K562 (cell line): ENCODE data around the gene DEGS2. TPM values are rescaled to one million over a fixed set of nuclear protein-coding genes. Genes with fewer than 3 reads are reported as not detected.

Source experiments
- CEBPG ChIP-seq, 3 experiments: fragments of 200-800 bp in 1 of 3; sonication (Bioruptor generic) in 1 of 3; sonication (generic) in 1 of 3; formaldehyde crosslinking in 1 of 3; IDR thresholded peaks in 2 of 3; conservative IDR thresholded peaks in 1 of 3; 2 replicates each; pipeline versions ENCODE4 v1.6.1 to v1.8.0; 2016 to 2022; ENCODE audit warnings: missing compliant biosample characterization in 2 of 3, missing genetic modification characterization in 2 of 3, mild to moderate bottlenecking in 1 of 3, missing genetic modification reagents in 1 of 3
- COPS2 ChIP-seq: fragments of 450-650 bp; conservative IDR thresholded peaks from 2 replicates; pipeline ENCODE4 v1.6.1; 2016; ENCODE audit warnings: mild to moderate bottlenecking, moderate library complexity
- CREB3L1 ChIP-seq: fragments of 450-650 bp; IDR thresholded peaks from 2 replicates; pipeline ENCODE4 v1.6.1; 2014; ENCODE audit warnings: low read depth, mild to moderate bottlenecking, moderate library complexity, borderline replicate concordance
- FOS ChIP-seq: IDR thresholded peaks from 3 replicates; pipeline ENCODE4 v1.6.1; 2011; ENCODE audit not compliant: insufficient read length; ENCODE audit errors: extremely low read depth
- GATAD2A ChIP-seq: fragments of 450-650 bp; IDR thresholded peaks from 2 replicates; pipeline ENCODE4 v1.6.1; 2017
- KAT8 ChIP-seq: fragments of 450-650 bp; IDR thresholded peaks from 2 replicates; pipeline ENCODE4 v1.6.1; 2016; ENCODE audit warnings: low read depth, mild to moderate bottlenecking
- LARP7 ChIP-seq: fragments of 450-650 bp; IDR thresholded peaks from 2 replicates; pipeline ENCODE4 v1.6.1; 2016
- NFE2 ChIP-seq: IDR thresholded peaks from 2 replicates; pipeline ENCODE4 v1.6.1; 2014; ENCODE audit warnings: antibody characterized with exemption, low read depth
- NFYB ChIP-seq: IDR thresholded peaks from 2 replicates; pipeline ENCODE4 v1.6.1; 2011; ENCODE audit warnings: mild to moderate bottlenecking, moderate library complexity; ENCODE audit not compliant: insufficient read length; ENCODE audit errors: extremely low read depth
- NUFIP1 ChIP-seq: fragments of 450-650 bp; IDR thresholded peaks from 2 replicates; pipeline ENCODE4 v1.6.1; 2018; ENCODE audit not compliant: partially characterized antibody
- RREB1 ChIP-seq: fragments of 250-450 bp; sonication (Bioruptor Pico); IDR thresholded peaks from 2 replicates; pipeline ENCODE4 v1.4.0; 2020
- SNAPC5 ChIP-seq: fragments of 250-450 bp; sonication (Bioruptor Pico); IDR thresholded peaks from 2 replicates; pipeline ENCODE4 v1.8.0; 2021; ENCODE audit warnings: moderate library complexity, mild to moderate bottlenecking, inconsistent platforms
- YY1 ChIP-seq, 3 experiments: IDR thresholded peaks; 2 replicates each; pipeline ENCODE4 v1.6.1; 2011; ENCODE audit warnings: low read length in 2 of 3, mild to moderate bottlenecking in 2 of 3, moderate library complexity in 2 of 3, borderline replicate concordance in 1 of 3, control low read depth in 1 of 3, low read depth in 1 of 3; ENCODE audit not compliant: insufficient read depth in 3 of 3, insufficient replicate concordance in 2 of 3, control insufficient read depth in 1 of 3, insufficient read length in 1 of 3; ENCODE audit errors: extremely low read depth in 1 of 3
- ZBTB8A ChIP-seq: fragments of 450-650 bp; IDR thresholded peaks from 2 replicates; pipeline ENCODE4 v1.6.1; 2018; ENCODE audit warnings: mild to moderate bottlenecking, moderate library complexity; ENCODE audit not compliant: partially characterized antibody
- ZFX ChIP-seq: sonication (generic); formaldehyde crosslinking; IDR thresholded peaks from 2 replicates; pipeline ENCODE4 v1.8.0; 2022; ENCODE audit warnings: mild to moderate bottlenecking, missing genetic modification reagents, moderate library complexity
- ZNF133 ChIP-seq: fragments of 250-450 bp; sonication (Bioruptor Pico); IDR thresholded peaks from 2 replicates; pipeline ENCODE4 v1.4.0; 2020; ENCODE audit warnings: mild to moderate bottlenecking
- ZNF436 ChIP-seq: fragments of 250-450, 450-650 bp; sonication (Bioruptor Pico); formaldehyde crosslinking; IDR thresholded peaks from 2 replicates; pipeline ENCODE4 v1.7.0; 2020; ENCODE audit warnings: mild to moderate bottlenecking
- ZNF655 ChIP-seq: fragments of 250-450 bp; sonication (Bioruptor Pico); IDR thresholded peaks from 2 replicates; pipeline ENCODE4 v1.5.0; 2021
- ZNF764 ChIP-seq: fragments of 250-450 bp; sonication (Bioruptor Pico); IDR thresholded peaks from 2 replicates; pipeline ENCODE4 v1.4.0; 2020; ENCODE audit warnings: low read depth, mild to moderate bottlenecking, moderate library complexity
- polyA plus RNA-seq, 8 experiments: library from polyadenylated mRNA; depleted of rRNA in 4 of 8; stranded (reverse) in 5 of 8; unstranded in 3 of 8; fragments of >200 nt; fragmentation: Nextera tagmentation in 2 of 8; fragmentation: Illumina TruSeq in 1 of 8; extraction: Ambion mirVana in 2 of 8; extraction: Trizol in 1 of 8; gene quantifications; 2 replicates each; pipeline versions ENCODE4 v1.2.1 to v1.2.3, GENCODE V29; 2011 to 2014; ENCODE audit warnings: inconsistent platforms in 1 of 8, missing spikeins in 1 of 8
- total RNA-seq, 7 experiments: library from RNA; depleted of rRNA in 6 of 7; stranded (reverse); fragments of >200 nt in 6 of 7; fragmentation: Illumina TruSeq in 2 of 7; extraction: Trizol in 2 of 7; gene quantifications; 2 replicates each; pipeline versions ENCODE4 v1.2.1 to v1.2.3, GENCODE V29; 2011 to 2021; ENCODE audit warnings: low replicate concordance in 1 of 7

DEGS2 gene
- total and polyA plus RNA-seq, 9 of the 15 experiments (the other 6 are each of a cell fraction or from before 2014, with no cell fraction given) = 0.22 to 2.9 (median 0.70) TPM

- TF ChIP-seq CREB3L1 (no peak; the same call in 1 of the 2 replicates), LARP7 (no peak), SNAPC5 (no peak), ZNF764 (CRISPR knock-in tag) (no peak), GATAD2A (no peak), RREB1 (no peak), KAT8 (no peak), CEBPG (CRISPR knock-in tag; IDR thresholded peaks at IDR 0.05) (no peak), CEBPG (tag; conservative IDR thresholded peaks at IDR 0.05 in 1 of 2, IDR thresholded peaks at IDR 0.05 in 1 of 2) (no peak), ZNF436 (CRISPR knock-in tag) (no peak), ZFX (CRISPR knock-in tag) (peak; percentile 94), YY1 (IDR thresholded peaks at IDR 0.05; ENCODE audit: borderline replicate concordance in 1 of 3, control insufficient read depth in 1 of 3, extremely low read depth in 1 of 3, insufficient read depth in 3 of 3, insufficient read length in 1 of 3, insufficient replicate concordance in 2 of 3, low read depth in 1 of 3, low read length in 2 of 3) (peak in 2 of 3 experiments; percentile 61 to 67), COPS2 (no peak), ZNF655 (CRISPR knock-in tag) (no peak), ZBTB8A (no peak), ZNF133 (no peak), NFE2 (no peak), NUFIP1 (no peak), NFYB (peak; percentile 72), FOS (peak; percentile 55)
Observed at GRCh38 chr14:100192672-100193416, 33.4 kb upstream of the DEGS2 start (continued).
